Activated CD4-positive, alpha-beta T cell treated with anti-CD3 and anti-CD28 coated beads for 24 hours (primary cell): Measurements from ENCODE around the gene GAPVD1.
A peak's percentile ranks its signal among the peaks of the same experiment; 100 is the strongest.
"Not testable (repeated sequence)": the region's sequence is repeated elsewhere in the genome, so short reads cannot be mapped to it uniquely, and the experiment has no call there.

Source experiments
- DNase-seq, 2 donors: peaks; one replicate each; pipeline ENCODE4 v3.0.0-alpha.2; 2020; ENCODE audit warnings: low read depth in 2 of 2

GAPVD1 gene

GRCh38 chr9:125261501-125262293 lies at the start of gene GAPVD1:
TSS of gene GAPVD1 (plus strand) at chr9:125261826. CDS start at chr9:125298922, 37,096 bp downstream.
- peak; percentile 75 to 79 for DNase-seq

GRCh38 chr9:125214186-125214585 lies 47.4 kb upstream of the GAPVD1 start:
- no peak for DNase-seq

- no peak for DNase-seq
These were observed 43.0 kb upstream of the GAPVD1 start for GRCh38 chr9:125218621-125219020.

GRCh38 chr9:125224858-125225257 lies 36.8 kb upstream of the GAPVD1 start:
- not testable (repeated sequence) for DNase-seq

- no peak for DNase-seq
These were observed 33.9 kb upstream of the GAPVD1 start for GRCh38 chr9:125227761-125228160.

GRCh38 chr9:125233678-125234077 lies 27.9 kb upstream of the GAPVD1 start:
- DNase-seq = no peak

- not testable (repeated sequence) for DNase-seq
These were observed 27.5 kb upstream of the GAPVD1 start for GRCh38 chr9:125234099-125234498.

GRCh38 chr9:125235804-125236519 lies 25.7 kb upstream of the GAPVD1 start:
- no peak for DNase-seq

GRCh38 chr9:125236520-125237159 lies 25.0 kb upstream of the GAPVD1 start:
- DNase-seq = not testable (repeated sequence)

- DNase-seq = no peak
These were observed 23.3 kb upstream of the GAPVD1 start for GRCh38 chr9:125238127-125238914.

GRCh38 chr9:125238915-125239446 lies 22.6 kb upstream of the GAPVD1 start:
- no peak for DNase-seq

GRCh38 chr9:125239631-125240597 lies 21.7 kb upstream of the GAPVD1 start:
- no peak for DNase-seq

GRCh38 chr9:125240649-125240999 lies 21.0 kb upstream of the GAPVD1 start:
- peak; percentile 18 for DNase-seq

- peak; percentile 99 for DNase-seq
These were observed 20.4 kb upstream of the GAPVD1 start, which contains the start of gene HSPA5 for GRCh38 chr9:125241000-125241862. TSS of gene HSPA5 (minus strand) at chr9:125241343. CDS start at chr9:125241126, 217 bp downstream.

GRCh38 chr9:125241863-125242739 lies 19.5 kb upstream of the GAPVD1 start:
- peak in 1 of 2 donors; percentile 12 for DNase-seq

GRCh38 chr9:125243792-125244260 lies 17.8 kb upstream of the GAPVD1 start:
- DNase-seq = no peak

- DNase-seq = no peak
These were observed 15.4 kb upstream of the GAPVD1 start for GRCh38 chr9:125246261-125246667.

GRCh38 chr9:125254231-125254630 lies 7.4 kb upstream of the GAPVD1 start:
- DNase-seq = no peak
